Measurements from ENCODE around the gene NDUFV2. TPM values are rescaled to one million over a fixed set of nuclear protein-coding genes. Genes with fewer than 3 reads are reported as not detected.

NDUFV2 gene
- total RNA-seq, 3 donors from 2014 or later (not counting 1 experiment from before 2014, with no cell fraction given), result 137 to 188 (median 154) TPM

DNA sequence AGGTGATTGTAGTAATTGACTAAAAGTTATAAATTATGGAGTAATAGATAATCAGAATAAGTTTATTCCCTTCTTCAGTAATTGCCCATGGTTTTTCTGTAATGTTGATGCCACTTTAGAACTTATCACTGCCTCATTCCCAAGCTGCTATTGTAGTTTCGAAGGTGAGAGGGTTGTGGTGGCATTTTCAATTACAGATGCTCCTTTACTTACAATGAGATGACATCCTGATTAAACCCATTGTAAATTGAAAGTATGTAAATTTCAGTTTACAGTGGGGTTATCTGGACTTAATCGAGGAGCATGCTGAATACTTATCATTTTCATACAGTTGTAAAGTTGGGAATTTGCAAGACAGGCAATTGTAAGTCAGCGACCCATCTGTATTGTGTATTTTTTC lies 2.9 kb downstream of the NDUFV2 start:
- Mint-ChIP-seq H3K9me3 (no peaks in the 10 kb centered on the region), H3K27me3 (ENCODE audit: low read depth in 2 of 2) (no peaks in the 10 kb centered on the region), H3K4me3 (peak overlapping the region; percentile 96), H3K27ac (peak overlapping the region; percentile 85 to 98), H3K36me3 (no peaks in the 10 kb centered on the region), H3K4me1 (peaks cover 78 to 85% of the 10 kb centered on the region in 2 donors)
- Histone ChIP-seq H3K4me1 (ENCODE audit: control insufficient read depth, insufficient read depth, low read length) (peaks cover 22% of the 10 kb centered on the region), H3K4me3 (ENCODE audit: low read length) (no peak overlapping the region), H3K27ac (ENCODE audit: low read length) (no peak overlapping the region), H3K27me3 (ENCODE audit: control insufficient read depth, insufficient read depth, low read length) (no peaks in the 10 kb centered on the region), H3K36me3 (ENCODE audit: control insufficient read depth, insufficient read depth, low read length) (peaks cover 2% of the 10 kb centered on the region), H3K9me3 (ENCODE audit: control insufficient read depth, insufficient read depth, low read length) (no peaks in the 10 kb centered on the region)
- DNase-seq, result peak in 1 of 2 donors; percentile 30
- 42% methylated on average over 2 of the region's 3 CpGs for WGBS (ENCODE audit: insufficient coverage)
- no peak for TF ChIP-seq CTCF (IDR thresholded peaks at IDR 0.05)
- intact Hi-C loops (cut with micrococcal nuclease), result loop anchor here (10.0 kb wide), 1 partner anchor 809 kb away; the partner anchor contains the start of gene VAPA
- ATAC-seq, result no peak

DNA sequence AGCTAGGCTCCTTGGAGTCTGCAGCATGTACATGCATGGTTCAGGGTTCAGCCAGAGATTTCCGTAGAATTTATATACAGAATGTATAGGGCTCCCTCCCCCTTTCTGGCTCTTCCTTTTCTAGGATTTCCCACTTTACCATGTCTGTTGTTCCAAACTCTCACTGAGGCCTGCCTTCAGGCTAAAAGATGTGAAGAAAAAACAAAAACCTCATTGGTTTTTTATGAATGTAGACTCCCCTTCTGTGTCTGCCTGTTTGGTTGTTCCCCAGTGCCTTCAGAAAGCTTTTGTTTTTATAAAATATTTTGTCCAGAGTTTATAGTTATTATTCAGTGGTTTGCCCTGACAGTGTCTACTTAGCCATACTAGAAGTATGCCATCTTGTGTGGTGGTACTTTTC lies 3.6 kb downstream of the NDUFV2 start:
- peak overlapping the region; percentile 85 to 98 for H3K27ac Mint-ChIP-seq
- no peaks in the 10 kb centered on the region for H3K9me3 Mint-ChIP-seq
- Histone ChIP-seq H3K4me1 (ENCODE audit: control insufficient read depth, insufficient read depth, low read length) (peaks cover 24% of the 10 kb centered on the region), H3K36me3 (ENCODE audit: control insufficient read depth, insufficient read depth, low read length) (peaks cover 2% of the 10 kb centered on the region), H3K27ac (ENCODE audit: low read length) (no peak overlapping the region), H3K9me3 (ENCODE audit: control insufficient read depth, insufficient read depth, low read length) (no peaks in the 10 kb centered on the region), H3K27me3 (ENCODE audit: control insufficient read depth, insufficient read depth, low read length) (no peaks in the 10 kb centered on the region), H3K4me3 (ENCODE audit: low read length) (no peak overlapping the region)
- no peak for TF ChIP-seq CTCF (IDR thresholded peaks at IDR 0.05)
- ATAC-seq (no peak), DNase-seq (no peak)
- WGBS (ENCODE audit: insufficient coverage), result 93% methylated on average over 1 of the region's 1 CpG
- no peaks in the 10 kb centered on the region for H3K36me3 Mint-ChIP-seq
- intact Hi-C loops (cut with micrococcal nuclease), result loop anchor here (10.0 kb wide), 1 partner anchor 809 kb away; the partner anchor contains the start of gene VAPA
- H3K4me3 Mint-ChIP-seq, result peak overlapping the region; percentile 52
- H3K4me1 Mint-ChIP-seq, result peaks cover 85 to 88% of the 10 kb centered on the region in 2 donors
- no peaks in the 10 kb centered on the region for H3K27me3 Mint-ChIP-seq (ENCODE audit: low read depth in 2 of 2)

DNA sequence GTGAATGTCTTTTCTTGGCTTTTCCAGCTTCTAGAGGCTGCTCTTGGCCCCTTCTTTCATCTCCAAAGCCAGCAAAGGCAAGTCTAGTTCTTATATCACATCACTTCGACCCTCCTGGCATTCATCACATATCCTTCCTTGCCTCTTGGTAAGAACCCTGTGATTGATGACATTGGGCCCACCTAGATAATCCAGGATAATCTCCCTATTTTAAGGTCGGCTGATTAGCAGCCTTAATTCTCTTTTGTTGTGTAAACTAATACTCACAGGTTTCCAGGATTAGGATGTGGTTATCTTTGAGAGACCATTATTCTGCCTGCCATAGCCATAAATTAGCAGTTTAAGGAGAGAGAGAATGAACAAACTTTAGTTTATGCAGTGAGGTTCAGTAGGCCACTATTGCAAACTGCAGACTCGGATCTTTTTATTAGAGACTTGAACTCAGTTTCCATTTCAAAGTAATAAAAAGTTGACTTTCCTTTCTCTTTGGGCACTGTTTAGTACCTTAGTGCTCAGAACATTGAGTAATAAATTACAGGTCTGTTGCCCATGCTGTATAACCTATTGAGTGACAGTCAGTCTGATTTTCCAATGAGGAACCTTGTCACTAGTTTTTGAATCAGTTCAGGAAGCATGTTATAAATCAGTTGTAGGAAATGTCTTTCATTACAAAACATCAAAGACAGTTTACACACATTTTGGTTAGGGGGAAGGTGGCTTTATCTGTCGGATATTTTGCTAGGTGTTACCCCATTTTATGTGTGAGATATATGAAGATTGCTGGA lies 4.5 kb downstream of the NDUFV2 start:
- Mint-ChIP-seq H3K4me1 (peaks cover 80 to 81% of the 10 kb centered on the region in 2 donors), H3K36me3 (no peaks in the 10 kb centered on the region), H3K9me3 (no peaks in the 10 kb centered on the region), H3K4me3 (peak overlapping the region; percentile 52), H3K27ac (peak overlapping the region; percentile 85 to 98), H3K27me3 (ENCODE audit: low read depth in 2 of 2) (no peaks in the 10 kb centered on the region)
- Histone ChIP-seq H3K36me3 (ENCODE audit: control insufficient read depth, insufficient read depth, low read length) (peaks cover 2% of the 10 kb centered on the region), H3K4me3 (ENCODE audit: low read length) (no peak overlapping the region), H3K4me1 (ENCODE audit: control insufficient read depth, insufficient read depth, low read length) (peaks cover 24% of the 10 kb centered on the region), H3K27ac (ENCODE audit: low read length) (no peak overlapping the region), H3K27me3 (ENCODE audit: control insufficient read depth, insufficient read depth, low read length) (no peaks in the 10 kb centered on the region), H3K9me3 (ENCODE audit: control insufficient read depth, insufficient read depth, low read length) (no peaks in the 10 kb centered on the region)
- DNase-seq (peak in 1 of 2 donors; percentile 31), ATAC-seq (no peak)
- intact Hi-C loops (cut with micrococcal nuclease), result loop anchor here (10.0 kb wide), 1 partner anchor 808 kb away; the partner anchor contains the start of gene VAPA
- WGBS (ENCODE audit: insufficient coverage), result 14% methylated on average over 3 of the region's 4 CpGs
- no peak for TF ChIP-seq CTCF (IDR thresholded peaks at IDR 0.05)

Data from natural killer cell (primary cell).